ENCODE data around the gene BCOR.

BCOR gene

DNA sequence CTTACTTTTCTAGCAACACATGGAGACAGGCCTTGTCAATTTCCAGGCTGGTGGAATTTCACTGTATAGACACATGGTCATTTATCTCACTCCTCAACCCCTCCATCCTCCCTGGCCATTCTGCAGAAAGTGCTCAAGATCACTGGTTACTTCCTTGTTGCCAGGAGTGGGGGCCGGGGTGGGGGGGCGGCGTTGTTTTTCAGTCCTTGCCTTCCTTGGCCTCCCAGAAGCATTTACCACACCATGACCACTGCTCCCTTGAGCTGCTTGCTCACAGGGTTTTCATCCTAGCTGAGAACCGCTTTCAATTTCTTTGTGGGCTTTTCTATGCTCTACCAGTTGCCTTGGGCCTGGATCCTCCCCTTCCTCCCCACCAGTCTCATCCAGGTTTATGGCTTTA, 14.1 kb upstream of the BCOR start:
- no peak for FAIRE-seq

DNA sequence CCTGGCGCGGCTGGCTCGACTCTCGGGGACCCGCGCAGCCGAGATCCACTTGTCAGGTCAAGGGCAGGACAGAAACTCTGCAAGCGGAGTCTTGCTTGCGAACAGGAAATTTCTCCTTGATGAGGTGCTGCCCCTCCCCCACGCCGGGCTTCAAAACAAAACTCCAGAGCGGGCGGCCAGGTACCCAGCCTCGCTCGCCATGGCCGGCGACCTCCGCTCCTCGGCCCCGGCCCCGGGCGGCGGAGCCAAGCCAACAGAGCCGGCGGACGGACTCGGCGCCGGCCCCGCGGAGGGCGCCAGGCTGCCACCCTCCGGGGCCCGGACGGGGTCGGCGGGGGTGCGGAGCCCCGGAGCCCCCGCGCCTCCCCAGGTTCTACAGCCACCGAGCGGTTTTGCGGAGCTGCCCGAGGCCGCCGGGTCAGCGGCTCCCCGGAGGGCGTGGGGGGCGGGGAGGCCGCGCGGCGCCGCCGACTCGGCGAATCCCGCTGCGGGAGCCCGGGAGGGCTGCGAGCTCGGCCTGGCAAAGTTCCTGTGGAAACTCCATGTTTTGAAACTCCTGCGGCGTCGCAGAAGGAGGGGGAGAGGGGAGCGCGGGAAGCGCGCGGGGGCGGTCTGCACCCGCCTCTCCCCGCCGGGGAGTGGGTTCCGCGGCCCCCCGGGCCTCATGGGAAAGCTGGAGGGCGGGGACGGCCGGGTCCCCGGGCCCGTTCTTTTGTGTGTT, 11.7 kb upstream of the BCOR start:
- FAIRE-seq: no peak

DNA sequence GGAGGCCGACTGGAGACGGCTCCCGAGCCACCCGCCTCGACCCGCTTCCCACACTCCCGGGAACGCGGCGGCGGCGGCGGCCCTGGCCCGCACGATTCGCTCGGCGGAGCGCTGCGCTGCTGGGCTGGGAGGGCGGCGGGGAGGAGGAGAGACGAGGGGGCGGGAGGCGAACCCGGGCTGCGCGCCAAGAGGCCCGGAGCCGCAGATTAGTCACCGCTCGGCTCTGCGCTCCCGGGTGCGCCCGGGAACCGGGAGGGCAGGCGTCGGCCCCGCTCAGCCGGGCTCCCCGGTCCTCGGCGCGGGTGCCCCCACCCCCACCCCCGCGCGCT, 11.2 kb upstream of the BCOR start:
- FAIRE-seq: no peak

DNA sequence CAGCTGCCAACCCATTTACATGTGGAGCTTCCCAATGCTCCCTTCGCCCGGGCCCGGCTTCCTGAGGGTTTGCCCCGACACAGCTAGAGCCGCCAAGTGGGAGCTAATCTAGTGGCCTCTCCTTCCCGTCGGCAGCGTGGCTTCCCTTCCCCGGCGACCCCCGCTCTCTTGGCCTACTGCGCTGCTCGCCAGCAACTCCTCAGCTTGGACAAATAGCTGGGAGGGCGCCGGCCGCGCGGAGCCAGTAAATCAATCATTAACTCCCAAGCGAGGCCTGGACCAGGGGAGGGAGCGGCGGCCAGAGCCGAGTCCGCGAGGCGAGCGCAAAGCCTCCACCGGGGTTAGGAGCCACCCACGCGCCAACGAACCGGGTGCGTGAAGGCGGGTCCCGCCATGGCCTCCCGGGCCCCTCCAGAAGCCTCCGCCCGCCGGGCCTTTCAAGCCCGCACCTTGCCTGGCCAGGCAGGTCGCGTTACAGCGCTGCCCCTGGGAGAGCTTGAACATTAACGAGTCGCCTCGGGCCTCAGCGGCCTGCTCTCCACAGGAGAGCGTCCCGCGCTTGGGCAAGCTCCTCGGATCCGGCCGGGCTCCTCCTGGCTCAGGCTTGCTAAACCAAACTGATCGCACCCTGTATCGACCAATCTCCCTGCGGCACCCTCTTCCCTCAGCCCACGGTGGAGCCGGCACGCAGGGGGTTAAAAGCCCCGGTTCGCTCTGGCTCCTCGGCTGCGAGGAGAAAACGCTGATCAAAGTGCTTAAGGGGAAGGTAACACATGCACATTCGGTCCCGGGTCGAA, 10.6 kb upstream of the BCOR start:
- FAIRE-seq: no peak

DNA sequence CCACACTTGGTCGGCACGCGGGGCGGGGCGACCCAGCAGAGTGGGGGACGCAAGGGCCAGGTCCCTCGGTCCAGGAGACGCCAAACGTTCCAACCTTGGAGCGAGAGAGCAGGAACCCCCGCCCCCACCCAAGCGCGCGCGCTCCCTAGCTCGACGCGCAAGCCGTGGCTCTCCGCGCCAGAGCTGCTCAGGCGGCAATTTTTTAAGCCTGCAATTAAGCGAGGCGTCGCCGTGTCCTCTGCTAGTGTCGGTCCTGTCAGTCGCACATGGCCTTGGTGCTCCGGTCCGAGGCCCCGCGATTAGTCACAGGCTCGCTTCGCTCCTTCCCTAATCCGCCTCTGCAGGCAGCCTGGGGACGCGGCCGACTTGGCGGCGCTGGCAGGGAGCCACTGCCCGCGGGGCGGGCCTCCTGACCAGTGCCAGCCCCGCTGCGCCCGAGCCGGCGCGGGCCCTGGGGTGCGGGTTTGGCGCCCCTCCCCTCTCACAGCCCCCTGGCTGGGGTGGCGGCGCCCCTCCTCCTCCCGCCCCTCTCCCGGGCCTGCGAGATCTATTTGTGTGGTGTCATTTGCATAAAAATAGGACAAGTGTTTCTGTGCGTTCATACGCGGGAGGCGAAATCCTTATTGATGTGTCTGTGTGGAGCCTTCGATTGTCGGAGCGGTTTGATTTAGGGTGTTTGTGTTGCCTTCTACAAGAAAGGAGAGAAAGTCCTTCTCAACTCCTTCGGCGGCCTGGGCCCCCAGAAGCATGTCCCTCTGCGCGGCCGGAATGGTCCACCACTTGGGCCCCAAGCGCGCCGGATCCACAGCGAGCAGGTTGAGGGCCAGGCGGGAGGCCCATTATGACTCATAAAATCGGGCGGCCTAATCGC, 9.8 kb upstream of the BCOR start:
- FAIRE-seq: no peak

DNA sequence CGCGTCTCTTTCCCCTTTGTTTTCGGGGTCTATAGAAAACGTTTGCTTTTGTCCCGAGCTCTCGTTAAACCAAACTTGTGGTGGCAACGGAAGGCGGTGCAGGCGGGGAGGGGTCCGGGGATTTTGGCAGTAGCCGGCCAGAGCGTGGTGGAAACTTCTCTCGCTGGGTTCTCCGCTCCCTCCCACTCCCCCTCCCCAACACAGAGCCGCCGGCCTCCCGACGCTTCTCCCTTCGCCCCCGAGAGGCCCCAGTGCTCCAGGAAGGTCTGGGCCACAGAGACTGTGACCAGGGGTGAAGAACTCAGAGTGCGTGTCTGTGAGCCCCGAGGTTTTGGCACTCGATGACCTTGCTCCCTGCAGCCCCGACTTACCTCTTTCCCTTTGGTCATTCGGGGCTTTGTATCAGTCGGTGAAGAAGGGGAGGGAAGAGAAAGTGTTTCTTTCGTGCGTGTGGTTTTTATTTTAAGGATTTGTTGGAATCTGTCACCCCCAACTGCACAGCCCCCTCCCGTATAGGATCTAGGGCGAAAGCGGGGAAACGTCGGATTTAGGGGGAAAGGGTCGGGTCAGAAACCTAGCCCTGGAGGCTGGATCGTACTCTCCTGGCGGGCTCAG, 9.0 kb upstream of the BCOR start:
- no peak for FAIRE-seq

DNA sequence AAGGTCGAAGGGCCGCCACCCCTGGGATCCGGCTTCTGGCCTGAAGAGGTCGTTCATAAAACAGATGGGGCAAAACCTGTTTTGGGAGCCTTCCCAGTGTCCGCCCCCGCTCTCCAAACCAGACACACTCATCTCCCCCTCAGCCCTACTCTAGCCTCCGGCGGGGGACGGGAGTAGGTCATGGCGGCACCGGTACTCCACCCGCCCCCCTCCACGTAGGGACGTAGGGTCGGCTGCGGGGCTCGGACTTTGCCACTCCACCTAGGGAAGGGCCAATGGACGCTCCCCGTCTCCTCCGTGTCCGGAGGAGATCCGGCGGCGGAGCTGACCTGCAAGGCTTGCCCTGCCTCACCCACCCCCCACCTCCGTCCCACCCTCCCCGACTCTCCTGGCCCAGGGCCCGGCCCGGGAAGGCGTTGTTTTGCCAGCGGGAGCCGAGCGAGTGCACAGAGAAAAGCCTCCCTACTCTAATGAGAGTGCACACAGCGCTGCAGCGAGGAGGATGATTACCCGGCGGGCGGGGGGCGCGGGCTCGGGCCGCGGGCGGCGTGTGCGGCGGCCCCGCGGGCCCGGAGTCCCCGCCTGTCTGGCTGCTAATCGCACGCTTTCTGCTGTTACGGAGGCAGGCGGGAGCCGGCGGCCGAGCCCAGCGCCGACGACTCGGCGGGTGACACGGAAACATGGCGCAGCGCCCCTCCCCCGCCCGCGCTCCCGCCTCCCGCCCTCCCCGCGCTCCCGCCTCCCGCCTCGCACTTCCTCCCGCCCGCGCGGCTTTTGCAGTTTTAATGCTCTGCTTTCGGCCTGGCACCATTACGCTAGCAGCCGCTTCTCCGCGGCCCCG, 8.3 kb upstream of the BCOR start:
- no peak for FAIRE-seq

DNA sequence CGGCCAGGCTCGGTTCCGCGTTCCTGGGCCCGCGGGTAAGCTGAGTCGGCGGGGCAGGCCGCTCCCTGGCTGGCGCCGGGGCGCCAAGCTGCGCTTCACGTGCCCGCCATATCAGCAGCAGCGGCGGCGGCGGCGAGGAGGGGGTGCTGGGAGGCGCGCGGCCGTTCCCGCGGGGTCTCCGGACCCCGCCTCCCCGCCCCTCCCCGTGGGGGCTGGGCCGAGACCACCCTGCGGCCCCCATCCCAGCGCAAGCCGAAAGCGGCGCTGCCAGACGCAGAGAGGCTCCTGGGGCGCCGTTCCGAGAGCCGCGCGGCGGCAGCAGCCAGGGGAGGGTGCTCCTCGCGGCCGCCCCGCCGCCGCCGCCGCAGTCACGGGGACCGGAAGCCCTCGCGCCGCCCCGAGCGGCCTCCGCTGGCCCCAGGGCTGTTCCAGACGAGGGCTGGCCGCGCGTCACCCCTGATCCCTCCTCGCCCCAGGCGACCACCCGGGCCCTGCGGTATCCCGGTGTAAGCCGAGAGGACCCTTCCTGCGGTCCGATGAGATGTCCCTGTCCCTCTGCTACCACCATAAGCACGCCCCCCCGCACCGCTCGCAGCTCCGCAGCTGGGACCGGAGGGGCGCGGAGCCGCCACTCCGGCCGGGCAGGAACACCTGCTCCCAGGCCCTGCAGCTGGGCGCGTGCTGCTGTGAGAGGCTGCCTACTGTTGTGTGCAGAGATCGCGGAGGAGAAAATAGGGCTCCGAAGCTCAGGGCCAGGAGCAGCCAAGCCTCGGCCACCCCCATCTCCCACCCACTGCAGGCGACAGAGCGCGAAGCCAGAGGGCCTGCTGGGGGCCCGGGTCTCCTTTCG, 7.5 kb upstream of the BCOR start:
- FAIRE-seq: no peak

DNA sequence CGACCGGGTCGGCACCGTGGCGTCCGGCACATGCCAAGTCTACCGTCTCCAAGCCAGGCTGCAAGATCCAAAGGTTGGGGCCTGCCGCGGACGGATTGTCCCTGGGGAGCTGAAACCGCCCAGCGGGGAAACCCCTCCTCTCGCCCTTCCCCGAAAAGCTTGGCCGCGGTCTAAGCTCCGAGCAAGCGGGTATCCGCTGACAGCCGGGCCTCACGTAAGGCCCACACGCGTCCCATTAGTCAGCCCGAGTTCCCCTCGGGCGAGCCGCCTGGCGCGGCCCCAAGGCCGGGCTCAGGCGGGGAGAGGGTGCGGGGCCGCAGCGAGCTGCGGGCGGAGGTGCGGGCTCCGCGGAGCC, 6.8 kb upstream of the BCOR start:
- FAIRE-seq: no peak

DNA sequence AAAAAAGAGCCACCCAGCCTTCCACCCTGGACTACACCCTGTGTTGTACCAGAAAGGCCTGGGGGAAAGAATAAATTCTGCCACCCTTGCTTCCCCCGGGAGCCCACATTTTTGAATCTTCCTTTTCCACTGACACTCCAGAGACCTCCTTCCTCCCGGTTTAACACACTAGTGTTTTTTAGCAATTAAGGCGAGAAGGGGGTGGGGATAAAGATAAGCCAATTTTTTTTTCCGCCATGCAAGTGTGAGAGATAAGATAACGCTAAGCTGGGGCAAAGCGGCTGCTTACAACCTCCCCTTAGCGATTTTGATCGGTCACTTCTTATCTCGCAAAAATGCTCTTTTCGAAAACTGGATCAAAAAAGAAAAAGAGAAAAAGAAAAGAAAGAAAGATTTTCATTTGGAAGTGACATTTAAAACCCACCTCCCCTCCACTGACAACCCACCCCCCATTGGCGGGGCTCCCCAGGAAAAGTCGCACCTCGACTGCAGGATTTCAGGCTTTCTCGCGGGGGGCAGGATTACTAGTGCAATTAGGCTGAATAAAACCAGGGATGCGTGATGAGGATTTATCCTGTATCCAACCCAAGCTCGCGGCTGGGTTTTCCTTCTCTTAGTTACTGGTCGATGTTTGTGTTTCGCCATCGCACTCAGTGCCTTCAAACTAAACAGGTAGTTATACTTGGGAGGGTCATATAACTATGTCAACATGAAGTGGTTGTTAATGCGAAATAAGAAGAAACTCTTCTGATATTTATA, 6.0 kb upstream of the BCOR start:
- FAIRE-seq: no peak

DNA sequence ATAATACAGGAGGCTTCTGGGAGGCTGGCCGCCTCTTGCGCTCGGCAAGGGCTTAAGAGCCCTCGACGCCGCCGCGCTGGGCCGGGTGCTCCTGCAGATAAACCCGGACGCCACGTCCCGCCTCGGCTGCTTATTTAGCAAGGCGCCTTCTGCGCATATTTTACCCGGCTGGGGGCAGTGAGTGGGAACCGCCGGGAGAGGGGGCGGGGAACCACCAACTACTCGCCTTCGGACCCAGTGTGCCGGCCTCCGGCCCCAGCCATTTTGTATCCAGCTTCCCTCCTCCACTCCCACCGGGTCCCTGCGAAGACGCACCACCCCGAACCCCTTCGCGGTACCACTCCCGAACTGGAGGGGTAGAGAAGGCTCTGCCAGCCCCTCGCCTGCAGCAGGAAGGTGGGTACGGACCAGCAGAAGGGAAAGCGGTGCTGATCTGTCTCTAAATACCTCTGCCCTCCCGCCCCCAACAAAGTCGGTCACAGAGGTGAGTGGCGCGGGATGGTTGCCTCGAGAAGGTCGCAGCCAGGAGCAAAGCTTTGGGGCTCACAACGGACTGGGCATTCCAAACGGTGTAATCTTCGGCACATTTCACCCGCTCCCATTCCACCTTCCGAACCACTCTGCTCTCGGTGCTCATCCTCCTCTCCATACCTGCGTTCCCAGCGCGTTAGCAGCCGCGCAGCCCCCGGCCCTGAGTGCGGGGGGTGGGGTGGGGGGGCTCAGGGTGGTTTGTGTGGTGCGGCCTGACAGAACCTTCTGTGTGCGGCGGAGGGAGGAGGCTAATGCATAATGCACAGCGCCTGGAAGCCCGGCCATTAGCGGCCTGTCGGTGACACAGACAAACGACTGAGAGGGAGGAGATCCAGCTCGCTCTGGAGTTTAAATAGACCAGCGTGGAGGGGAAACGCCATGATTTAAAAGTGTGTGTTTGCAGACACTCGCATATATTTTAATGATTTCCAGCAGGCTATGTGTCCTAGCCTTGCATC, 4.9 kb upstream of the BCOR start:
- no peak for FAIRE-seq

DNA sequence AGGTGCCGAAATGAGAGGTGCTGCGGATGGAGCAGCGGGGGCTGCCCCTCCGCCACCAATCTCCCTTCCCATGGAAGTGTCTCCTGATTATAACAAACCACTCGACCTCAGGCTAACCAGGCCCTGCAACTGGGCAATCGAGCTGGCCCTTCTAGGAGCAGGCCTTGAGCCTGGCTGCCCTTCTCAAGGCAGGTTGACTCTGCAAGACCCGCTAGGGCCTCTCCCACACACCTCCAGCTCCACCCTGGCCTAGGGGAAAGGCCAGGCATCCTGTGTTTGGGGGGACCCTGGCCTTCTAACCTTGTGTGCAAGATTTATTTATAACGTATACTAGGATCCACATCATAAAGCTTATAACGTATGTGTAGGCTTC, 3.7 kb upstream of the BCOR start:
- no peak for FAIRE-seq

DNA sequence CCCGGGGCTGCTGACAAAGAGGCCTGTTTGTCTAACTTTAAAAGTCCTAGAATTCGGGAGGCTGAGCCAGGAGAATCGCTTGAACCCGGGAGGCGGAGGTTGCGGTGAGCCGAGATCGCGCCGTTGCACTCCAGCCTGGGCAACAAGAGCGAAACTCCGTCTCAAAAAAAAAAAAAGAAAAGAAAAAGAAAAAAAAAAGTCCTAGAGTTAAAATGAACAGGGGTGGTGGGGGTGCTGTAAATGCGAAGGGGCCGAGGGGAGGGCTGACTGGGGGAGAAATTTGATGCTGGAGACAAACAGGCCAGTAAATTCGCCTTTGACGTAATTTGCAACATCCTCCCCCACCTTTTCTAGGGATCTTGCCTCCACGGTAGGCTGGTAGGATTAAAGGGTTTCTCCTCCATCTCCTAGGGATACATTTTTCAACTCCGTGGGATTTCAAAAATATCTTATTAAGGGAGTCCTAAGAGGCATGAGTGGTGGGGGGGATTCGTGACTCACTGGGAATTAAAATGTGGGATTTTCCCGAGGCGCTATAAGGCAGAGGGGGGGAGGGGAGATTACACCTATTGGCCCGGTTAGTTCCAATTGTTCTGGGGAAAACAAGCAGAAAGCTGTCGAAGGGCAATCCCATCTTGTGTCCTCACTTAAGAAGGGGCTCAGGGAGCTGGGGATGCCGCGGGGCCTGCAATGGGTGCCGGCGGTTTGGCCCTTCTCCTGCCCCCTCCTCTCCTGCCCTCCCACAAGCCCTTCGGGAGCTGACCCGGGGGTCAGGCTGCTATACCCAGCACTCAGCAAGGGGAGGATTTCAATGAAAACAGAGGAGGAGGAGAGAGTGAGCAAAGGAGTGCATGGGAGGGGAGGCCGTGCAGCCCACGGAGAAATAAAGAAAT, 3.0 kb upstream of the BCOR start:
- no peak for FAIRE-seq

DNA sequence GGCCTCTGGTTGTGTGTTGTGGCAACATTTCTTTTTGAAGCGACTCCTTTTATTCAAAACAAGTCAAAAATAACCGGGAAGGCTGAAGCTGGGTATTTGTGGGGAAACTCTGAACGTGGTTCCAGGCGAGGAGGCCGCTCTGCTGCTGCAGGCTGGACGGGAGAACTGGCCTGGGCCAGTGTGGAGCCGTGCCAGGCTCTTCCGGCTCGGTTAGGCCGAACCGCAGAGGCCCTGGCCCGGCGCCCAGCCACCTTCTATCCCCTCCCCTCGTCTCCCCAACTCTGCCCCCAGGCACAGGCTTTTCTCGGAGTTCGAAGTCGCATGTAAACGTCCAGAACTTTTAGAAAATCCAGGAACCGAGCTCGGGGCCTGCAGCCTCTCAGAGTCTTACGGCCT, 2.4 kb upstream of the BCOR start:
- FAIRE-seq: no peak

DNA sequence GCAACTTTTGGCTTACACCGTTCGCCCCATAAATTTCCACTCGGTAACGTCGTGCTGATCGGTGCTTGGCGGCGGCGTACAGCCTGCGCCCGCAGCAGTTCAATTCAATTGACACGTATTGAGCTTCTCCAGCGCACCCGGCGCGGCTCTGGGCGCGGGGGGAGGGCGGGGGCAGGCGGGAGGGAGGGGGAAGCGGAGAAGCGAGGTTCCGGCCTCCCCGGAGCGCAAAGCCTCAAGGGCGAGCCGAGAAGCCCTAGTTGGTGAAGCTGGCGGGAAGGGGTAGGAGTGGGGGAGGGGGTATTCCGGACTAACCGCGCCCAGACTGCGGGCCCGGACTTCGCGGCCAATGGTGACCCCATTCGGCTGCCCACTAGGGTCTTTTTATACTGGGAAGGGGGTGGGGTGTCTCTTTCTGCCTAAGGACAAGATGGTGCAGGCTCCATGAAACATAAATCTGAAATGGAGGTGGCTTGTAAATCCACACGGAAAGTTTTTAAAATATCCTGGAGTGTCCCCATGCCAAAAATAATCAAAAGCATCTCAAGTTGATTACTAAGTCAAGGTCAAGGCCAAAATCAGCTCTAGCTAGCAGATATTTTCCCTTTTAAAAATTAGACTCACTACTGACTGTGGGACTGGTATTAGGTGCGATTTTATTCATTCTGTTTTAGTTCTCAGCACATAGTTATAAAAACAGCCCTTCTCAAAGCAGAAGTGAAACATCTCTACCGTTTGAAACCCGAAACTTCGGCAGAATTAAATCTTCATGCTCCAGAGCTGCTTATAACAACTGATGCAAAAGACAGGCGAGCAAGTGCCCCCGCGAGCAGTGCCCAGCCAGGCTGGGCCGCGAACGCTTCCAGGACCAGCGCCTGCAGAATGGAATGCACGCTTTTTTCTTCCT, 1.5 kb upstream of the BCOR start:
- no peak for FAIRE-seq

DNA sequence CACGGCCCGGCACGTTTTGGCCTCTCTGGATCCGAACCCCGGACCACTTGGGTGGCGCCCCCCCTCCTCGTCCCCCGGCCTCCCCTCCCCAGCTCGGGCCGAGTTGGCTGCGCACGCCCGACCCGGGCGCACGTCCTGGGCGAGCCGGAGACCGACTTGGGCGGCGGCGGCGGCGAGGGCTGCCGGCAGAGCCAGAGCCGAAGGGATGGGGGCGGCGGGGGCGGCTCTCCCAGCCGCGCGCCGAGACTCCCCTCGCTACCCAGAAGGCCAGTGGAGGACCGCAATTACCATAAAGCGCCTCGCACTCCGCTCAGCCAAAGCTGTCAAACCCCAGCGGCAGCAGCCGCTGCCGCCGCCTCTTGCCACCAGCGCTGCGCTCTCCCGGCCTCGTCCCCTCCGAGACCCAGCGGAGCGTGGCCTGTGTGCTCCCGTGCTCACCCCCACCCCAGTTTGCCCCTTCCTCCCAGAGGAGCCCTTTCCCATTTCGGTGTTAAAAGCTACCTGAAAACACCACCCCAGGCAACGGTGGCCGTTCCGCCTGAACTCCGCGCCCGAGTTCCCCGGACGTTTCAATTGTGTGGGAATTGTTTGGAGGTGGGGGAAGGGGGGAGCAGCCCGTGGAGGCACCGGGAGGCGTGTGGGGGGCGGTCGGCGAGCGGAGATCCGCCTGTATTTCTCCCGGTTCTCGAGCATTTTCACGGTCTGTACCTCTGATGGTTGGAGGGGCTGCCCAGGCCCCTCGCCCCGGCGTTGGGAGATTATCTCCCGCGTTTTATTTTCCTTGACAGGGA, 701 bp upstream of the BCOR start:
- no peak for FAIRE-seq

DNA sequence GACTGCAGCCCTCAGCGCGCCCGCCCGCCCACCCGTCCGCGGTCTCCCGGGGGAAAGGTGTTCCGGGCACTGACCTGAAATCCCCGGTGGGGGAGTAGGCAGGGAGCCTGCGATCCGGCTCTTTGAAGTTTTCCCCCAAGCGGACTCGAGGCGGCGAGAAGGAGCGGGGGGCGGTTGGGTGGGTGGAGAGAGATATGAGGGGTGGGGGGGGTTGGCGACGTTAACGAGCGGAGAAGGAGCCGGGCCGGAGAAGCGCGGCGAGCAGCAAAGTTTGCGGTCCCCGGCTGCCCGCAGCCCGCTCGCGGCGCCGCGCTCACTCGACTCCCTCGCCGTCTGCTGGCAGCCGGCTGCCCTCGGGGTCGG, 636 bp downstream of the BCOR start:
- no peak for FAIRE-seq
